Measurements from ENCODE around the gene KPNA5.
"Not testable (repeated sequence)": the region's sequence is repeated elsewhere in the genome, so short reads cannot be mapped to it uniquely, and the experiment has no call there.

The KPNA5 gene

DNA sequence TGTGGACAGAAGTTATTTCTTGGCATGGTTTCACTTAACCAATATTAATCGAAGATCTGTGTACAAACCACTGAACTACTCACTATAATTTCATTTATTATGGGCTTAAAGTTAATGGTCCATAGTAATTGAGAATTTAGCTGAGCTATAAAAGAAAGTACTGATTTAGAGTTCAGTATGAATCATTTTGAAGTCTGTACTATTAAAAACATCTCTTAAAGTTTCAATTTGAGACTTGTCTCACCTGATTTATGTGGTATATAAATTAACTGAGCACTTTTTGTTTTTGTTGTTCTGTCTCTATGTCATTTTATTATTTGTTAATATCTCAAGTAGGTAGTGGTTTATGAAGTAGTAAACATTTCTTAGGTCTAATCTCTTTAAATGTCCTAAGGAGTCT is 24.9 kb downstream of the KPNA5 start:
- no peak for DNase-seq

DNA sequence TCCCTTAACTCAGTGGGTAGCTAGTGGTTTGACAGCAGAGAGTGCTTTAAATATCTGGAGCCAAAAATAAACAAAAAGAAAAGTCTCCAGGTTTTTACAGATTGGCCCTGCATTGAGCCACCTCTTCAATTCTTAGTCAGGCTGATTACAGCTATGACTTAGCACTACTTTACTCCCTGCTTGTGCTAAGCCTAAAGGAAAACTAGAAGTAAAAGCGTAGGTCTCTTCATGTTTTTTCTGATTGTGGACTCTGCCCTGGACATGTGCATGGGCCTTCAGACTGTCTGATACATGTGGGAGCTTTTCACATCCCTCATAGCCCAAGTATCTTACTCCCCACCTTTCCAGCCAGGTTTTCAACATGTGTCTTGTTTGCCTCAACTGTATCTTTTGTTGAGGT is 33.3 kb downstream of the KPNA5 start:
- no peak for DNase-seq

DNA sequence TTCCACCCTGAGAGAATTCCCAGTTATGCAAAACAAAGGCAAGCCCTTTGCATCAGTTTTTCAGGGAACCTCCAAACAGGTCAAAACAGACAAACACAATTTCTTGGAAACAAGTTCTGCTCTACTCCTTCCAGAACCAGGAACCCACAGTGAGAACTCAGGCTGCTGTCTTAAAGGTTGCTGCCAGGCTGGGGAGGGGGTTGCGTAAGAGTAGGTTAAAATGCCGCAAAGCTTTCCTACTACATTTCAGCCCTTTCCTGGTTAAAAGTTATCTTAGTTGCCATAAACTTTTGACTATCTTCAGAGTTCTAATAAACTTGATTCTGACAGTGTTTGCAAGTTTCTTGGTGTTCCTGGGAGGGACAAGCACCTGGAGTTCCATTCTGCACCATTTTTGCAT is 33.8 kb downstream of the KPNA5 start:
- DNase-seq, result no peak

DNA sequence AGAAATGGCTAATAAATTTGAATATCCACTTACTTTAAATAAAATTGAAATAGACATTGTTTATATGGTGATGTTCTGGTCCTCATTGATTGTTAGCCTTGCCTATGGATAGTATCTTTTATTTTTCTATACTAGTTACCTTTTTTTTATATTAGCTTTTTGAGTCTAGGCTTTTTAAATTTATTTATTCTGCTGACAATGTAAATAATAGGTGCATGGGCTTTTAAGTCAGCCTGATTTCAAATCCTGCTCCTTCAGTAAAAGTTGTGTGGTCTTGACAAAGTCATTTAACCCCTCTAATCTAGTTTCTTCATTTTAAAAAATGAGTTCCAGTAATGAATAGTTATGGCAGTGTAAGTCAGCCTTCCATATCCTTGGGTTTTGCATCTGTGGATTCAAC is 45.9 kb downstream of the KPNA5 start:
- DNase-seq, result no peak

DNA sequence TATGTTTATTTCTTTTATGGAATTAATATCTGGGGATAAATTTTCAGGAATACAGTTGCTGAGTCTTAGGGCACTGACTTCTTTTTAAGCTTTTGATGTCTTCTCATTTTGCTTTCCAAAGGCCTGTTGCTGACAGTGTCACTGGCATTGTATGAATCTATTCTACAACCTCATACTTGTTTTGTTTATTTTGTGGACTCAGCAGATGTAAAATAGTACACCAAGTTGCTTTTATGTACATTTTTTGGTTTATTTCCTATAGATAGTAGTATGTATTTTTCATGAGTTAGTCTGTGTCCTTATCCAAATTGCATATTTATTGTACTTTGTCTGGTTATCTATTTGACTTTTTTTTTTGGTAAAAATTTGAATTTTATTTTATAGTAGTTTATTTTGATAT is 49.5 kb downstream of the KPNA5 start:
- no peak for DNase-seq

DNA sequence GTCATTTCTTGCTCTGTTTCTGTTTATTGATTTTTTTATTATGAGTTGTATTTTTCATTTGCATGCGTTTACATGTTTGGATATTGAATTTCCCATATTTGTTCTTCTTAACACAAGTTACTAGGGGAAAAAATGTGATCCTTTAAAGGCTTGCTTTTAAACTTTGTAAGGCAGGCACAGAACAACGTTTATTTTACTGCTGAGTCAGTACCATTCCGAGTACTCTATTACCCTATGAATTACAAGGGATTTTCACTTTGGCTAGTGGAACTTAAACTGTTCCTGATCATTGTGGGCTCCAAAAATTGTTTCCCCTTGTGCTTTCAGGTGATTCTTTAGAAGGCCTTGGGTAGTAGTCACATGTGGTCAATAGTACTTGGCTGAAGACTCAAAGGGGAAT is 56.0 kb downstream of the KPNA5 start:
- no peak for DNase-seq

DNA sequence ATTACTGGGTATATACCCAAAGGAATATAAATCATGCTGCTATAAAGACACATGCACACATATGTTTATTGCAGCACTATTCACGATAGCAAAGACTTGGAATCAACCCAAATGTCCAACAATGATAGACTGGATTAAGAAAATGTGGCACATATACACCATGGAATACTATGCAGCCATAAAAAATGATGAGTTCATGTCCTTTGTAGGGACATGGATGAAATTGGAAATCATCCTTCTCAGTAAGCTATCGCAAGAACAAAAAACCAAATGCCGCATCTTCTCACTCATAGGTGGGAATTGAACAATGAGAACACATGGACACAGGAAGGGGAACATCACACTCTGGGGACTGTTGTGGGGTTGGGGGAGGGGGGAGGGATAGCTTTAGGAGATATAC is 59.5 kb downstream of the KPNA5 start:
- DNase-seq, result not testable (repeated sequence)

DNA sequence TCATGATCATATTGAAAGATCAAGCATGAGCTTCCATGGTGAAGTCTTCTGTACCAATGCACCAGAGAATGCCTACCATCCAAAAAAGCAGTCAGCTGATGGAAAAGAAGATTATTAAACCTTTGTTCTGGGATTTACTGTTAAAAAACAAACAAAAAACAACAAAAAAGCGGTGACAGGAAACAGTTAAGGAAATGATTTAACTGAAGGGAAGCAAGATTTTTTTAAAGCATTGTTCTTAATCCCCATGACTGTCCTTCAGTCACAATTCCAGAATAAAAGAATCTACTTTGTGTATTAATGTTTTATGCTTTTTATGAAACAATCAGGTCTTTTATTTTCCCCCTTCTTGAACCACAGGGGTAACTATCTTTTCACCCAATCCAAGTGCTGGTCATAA is 60.6 kb downstream of the KPNA5 start:
- DNase-seq, result no peak

DNA sequence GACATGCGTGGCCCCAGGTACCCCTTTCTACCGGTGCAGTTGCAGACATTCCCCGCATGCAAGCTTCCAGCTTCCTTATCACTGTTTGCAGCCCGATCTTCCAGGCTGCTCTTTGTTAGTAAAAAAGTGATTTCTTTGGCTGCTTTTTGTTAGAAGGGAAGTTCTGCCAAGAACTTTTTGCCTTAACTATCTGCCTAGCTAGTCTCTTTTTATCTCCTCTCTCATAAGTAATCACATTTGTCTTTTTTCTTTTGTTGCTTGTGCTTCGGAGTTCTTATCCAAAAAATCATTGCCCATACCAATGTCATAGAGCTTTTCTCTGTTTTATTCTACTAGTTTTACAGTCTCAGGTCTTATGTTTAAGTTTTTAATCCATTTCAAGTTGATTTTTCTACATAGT is 64.2 kb downstream of the KPNA5 start:
- no peak for DNase-seq

DNA sequence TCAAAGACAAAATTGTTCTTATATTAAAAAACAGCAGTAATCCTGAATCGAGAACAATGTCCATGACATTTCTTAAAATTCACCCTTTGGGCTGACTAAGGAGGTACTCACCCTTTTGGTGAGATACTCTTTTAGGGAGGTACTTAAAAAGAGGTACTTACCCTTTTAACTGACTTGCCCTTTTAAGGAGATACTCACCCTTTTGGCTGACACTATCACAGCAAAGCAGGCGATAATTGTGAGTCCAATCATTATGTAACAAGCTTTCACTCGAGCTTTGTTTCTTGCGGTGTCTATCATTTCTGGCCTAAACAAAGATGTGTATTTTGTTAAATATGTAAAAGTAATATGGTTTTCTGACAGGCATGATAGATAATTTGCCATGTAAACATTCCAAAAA is 80.8 kb downstream of the KPNA5 start:
- DNase-seq, result no peak

DNA sequence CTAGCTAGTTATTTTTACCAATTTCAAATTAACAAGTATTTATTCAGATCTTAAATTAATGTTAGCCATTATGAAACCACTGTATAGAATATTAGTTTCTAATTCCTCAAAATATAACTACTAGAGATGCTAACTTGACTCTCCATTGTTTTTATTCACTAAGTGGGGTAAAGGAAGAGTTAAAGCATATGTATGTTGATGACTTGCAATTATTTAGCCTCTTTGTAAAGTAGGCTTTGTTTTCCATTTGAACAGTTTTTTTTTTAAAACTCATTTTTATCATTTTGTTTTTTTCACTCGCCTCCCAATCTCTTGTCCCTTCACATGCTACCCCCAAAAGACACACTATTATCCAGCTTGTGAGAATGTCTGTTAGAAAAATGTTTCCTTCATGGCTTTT is 81.2 kb downstream of the KPNA5 start:
- DNase-seq, result no peak

DNA sequence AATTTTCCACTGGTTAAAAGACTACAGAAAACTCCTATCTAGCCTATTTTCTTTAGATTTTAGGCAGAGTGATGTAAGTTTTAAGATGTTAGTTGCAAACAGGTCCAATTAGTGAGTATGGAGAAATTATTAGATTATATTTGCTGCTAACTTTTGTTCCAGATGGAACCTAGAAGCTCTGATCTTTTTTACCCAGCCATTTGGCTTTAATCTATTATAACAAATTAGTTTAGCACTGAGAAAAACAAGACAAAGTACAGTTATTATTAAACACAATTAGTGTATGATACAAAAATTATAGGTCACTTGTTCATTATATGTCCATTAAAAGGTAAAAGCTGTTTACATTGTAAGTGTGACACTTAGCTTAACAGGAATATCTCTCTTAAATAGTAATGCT is 82.0 kb downstream of the KPNA5 start:
- no peak for DNase-seq

DNA sequence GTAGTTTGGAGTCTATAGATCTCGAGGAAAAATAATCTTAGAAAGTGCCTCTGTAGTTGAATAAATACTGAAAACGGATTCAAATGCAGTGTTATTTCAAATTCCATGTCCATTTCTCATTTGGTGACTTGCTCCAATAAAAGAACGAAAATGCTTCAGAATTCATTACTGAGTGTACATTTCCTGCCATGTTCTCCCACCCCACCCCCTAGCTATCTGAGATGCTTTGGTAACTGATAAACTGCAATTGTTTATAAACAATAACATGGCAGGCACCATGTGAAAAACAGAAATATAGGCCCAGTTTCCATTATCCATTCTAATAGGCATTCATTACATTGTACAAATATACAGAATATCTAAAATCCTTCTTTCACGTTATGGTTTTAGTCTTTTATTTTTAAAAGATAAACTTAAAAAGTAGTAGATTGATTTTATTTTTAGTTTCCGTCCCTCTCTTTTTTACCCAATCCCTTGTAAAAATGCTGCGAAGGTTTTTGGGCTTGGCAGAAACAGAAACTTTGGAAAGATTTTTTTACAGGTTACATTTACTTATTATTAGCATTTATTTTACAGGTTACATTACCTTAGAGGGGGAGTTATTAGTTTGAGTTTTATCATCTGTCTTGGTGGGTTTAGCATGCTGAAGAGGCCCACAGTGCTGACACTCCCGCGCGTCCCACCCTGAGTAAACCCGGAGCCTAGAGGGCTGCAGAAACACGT is 83.1 kb downstream of the KPNA5 start:
- DNase-seq, result no peak

DNA sequence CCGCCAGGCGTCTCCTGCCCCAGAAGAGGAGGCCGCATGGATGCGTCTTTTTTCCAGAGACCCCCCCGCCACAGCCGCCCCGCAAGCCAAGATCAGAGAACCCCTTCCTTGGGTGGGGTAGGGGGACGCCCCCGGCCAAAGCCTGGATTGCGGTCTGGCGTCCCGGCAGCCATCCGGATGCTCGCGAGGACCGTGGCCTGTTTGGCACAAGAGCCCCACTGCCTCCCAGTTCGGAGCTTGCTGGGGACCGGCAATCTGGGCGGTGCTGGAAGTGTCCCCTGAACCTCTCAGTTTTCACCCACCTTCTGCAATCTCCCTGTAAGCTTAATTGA is 83.6 kb downstream of the KPNA5 start:
- no peak for DNase-seq

DNA sequence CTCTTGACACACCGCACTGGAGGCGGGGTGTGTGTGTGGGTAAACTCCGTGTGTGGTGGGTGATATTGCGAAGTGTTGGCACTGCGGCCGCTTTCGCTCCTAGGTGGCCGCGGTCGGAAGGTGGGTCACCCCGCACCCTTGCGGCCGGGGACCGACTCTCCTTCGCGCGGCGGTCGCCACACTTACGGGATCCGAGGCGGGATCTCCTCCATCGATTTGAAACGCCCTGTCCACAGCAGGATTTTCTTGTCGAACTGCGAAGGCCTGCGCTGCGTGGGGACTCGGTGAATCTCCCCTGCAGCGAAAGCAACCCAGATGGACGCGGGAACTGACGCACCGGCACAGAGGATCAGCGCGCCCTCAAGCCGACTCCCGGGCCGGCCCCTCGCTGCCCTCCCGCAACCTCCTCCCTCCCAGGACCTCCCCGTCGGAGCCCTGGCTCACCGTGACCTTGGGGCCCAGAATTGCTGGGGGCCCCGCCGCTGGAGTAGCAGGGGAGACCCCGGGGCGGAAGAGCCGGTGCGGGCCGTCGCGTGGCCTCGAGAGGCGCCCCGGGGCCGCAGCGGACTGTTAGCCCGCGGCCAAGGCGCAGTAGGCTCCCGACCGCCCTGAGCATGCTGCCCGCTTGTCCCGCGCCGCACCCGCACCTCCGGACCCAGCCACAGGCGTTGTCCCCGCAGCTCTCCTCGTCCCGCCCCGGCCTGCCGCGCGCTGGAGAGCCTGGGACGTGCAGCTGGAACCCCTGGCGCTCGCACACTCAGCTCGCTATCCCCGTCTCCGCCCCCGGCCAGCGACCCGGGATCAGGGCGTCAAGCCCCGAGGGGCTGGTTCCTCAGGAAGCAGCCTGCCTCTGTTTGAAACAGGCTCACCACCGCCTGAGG is 84.2 kb downstream of the KPNA5 start, which contains the start of gene FAM162B:
FAM162B (minus strand) TSS at position 759 of the 881 bp plus-strand sequence; CDS start at position 616, 143 bp downstream.
- DNase-seq, result no peak

DNA sequence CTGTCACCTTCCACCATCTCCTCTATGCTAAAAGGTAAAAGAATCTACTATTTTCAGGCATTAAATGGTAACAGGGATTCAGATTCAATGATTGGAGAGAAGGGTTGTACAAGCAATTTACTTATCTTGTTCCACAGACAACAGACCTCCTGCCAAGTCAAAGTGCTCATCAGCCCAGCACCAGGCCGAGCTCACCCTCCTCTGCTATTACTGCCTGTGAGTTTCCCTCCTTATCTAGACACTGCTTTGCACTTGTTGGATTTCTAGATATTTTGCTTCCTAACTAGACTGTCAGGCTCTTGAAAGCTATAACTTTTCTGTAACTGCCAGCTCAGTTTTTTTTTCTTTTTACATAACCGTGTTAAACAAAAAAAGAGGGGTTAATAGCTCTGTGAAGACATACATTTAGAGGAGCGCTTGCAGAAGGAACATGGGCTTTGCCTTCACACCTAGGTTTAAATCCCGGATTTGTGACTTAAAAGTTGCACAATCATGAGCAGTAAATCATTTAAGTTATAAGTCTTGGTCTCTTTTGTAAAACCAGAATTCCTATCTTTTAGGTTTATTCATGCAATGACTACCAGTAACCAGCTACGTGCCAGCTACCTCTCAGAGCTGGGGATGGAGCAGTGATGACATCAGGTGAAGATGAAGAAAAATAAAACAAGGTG is 85.6 kb downstream of the KPNA5 start:
- DNase-seq, result no peak

DNA sequence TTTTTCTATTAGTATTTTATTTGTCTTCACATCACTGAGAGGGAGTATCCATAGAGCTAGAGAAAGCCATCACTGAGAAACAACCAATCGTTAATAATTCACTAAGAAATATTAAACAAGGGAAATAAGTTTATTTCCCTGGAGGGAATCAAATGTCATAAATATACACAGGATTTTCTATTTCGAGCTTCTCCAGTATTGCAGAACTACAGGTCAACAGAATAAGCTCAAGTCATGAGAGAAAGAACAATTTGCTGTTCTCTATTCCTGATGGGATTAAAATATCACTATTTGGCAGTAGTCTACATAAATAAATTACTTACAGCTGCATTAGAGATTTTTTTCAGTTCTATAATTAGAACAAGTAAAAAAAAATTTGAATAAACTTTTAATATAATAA is 86.7 kb downstream of the KPNA5 start:
- DNase-seq, result no peak

DNA sequence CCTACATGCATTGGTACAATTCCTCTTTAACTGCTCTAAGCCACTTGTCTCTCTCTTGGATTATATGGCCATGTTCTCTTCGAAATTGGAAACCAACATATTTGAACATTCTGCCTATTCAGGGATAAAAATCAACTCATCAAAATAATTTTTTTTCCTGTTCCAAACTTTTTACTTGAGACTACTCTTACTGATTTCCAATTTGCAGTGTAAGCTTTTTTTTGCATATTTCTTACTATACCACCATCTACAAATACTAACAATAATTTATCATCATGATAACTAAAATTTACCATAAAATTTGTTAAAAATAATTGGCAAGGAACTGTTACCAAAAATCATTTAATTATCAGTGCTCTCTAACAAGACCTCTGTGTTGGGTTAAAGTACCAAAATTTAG is 91.4 kb downstream of the KPNA5 start:
- DNase-seq, result no peak

DNA sequence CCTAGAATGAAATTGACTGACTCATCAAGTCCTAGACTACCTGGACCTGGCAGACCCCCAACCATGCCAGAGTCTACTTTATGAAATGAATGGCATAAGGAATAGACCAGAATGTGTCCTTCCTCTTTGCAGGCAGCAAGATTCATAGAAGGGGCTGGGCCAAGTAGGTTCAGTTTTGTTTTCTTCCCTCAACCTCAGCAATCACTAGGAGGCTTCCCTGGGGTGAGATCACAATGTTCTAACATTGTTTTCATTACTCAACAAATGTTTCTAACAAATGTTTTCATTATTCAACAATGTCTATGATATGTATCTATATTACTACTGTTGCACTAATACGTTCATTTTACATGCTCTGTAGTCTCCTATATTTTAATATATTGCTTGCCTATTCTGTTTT is 92.9 kb downstream of the KPNA5 start:
- no peak for DNase-seq

DNA sequence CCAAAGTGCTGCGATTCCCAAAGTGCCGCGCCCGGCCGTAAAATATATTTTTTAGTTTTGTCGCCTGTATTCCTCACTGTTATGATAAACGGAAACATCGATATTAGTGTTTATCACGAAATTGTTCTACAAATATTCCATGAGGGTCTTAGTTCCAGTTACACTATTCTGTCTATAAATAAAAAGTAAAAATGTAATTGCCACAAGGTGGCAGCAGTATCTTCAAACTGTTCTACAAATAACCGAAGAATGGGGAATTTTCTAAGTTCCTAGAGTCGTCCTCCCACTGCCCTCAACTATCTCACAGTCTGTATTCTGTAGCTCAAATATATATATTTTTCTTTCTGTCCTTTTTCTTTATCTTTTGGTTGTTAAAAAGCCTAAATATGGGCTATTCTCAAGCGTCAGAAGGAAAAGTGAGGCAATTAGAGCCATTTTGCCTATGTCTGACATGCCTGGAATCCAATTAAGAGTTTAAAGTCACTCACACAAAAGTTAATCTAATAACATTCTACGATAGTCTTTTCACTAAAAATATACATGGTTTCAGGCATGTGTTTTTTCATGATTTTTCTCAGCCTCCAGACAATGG is 98.7 kb downstream of the KPNA5 start:
- peak; percentile 6 for DNase-seq

DNA sequence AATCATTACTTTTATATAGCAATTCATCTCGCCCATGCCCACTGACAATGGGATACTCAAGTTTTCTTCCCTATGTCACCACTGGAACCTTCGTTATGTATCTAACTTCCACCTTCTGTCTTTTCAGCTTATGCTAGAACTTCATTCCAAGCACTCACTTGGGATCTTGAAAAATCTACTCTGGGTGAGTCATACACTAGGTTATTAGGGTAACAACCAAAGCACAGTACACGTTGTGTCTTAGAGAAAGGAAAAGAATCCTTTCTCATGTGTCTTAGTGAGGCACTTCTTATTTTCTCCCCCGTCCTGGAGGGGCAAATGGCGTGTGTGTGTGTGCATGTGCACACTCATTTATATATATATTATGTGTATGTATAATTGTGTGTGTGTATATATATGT is 102.8 kb downstream of the KPNA5 start:
- no peak for DNase-seq

All from DMS79 treated with DMSO at 0.1 percent for 48 hours (cell line).